Measurements from ENCODE around the gene DNAJB1. TPM values are rescaled to one million over a fixed set of nuclear protein-coding genes. Genes with fewer than 3 reads are reported as not detected.
"Not testable (repeated sequence)": the region's sequence is repeated elsewhere in the genome, so short reads cannot be mapped to it uniquely, and the experiment has no call there.

The DNAJB1 gene
- total RNA-seq, 2 experiments from 2014 or later, result 93.8 to 95.8 TPM

DNA sequence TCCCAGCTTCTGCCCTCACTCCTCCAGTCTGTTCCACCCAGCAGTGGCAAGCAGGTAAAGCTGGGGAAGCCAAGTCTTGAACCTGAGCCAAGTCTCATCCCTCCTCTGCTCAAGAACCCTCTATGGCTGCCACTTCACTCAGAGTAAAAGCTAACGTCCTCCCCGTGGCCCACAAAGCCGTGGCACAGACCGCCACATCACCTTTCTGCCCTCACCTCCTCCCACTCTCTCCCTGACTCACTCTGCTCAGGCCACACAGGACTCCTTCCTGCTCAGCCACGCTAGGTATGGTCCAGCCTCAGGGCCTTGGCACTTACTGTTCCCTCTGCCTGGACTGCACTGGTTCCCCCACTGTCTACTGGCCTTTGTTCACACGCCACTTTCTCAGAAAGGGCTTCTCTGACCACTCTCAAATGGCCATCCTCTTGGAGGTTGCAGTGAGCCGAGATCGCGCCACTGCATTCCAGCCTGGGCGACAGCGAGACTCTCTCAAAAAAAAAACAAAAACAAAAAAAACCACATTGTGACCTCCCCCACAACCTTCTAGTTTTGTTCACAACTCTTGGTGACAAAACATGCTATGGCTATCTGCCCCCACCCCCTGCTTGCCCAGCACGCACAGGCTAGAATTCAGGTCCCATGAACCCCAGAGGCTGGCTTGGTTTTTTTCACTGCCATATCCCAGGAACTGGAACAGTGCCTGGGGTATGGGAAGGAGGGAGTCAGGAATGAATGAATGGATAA lies 37.9 kb upstream of the DNAJB1 start:
- POLR2A ChIA-PET, result interaction anchor here (0.6 kb wide), 1 partner anchor 22 kb away, joined by 7 read pairs; no protein-coding TSS in a partner anchor
- CTCF ChIA-PET, result interaction anchor here (0.6 to 2.7 kb wide), 18 partner anchors 8 to 903 kb away, joined by 3 to 13 read pairs (median 4); no protein-coding TSS in a partner anchor

DNA sequence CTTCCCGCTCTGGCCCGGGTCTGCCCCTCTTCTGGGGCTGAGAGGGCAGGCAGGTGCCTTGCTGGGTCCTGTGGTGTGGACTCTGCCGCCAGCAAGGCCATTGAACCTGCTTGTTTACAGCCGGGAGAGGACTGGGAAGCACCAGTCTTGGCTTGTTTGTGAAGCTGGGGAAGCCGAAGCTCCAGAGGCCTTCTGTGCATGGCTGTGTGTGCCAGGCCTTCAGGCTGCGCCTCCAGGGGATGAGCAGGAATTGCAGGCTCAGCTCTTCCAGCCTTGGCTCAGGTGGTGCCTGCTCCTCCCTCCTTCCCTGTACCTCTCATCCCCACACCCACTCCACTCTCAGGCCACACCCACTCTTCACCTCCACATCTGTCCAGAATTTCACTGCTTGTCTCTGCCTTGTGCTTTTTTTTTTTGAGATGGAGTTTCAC lies 36.2 kb upstream of the DNAJB1 start:
- CTCF ChIA-PET, result interaction anchor here (0.6 to 0.7 kb wide), 2 partner anchors 23 to 301 kb away, joined by 3 read pairs; no protein-coding TSS in a partner anchor
- POLR2A ChIA-PET, result interaction anchor here (0.6 to 0.7 kb wide), 2 partner anchors 22 to 129 kb away, joined by 3 to 6 read pairs; no protein-coding TSS in a partner anchor

DNA sequence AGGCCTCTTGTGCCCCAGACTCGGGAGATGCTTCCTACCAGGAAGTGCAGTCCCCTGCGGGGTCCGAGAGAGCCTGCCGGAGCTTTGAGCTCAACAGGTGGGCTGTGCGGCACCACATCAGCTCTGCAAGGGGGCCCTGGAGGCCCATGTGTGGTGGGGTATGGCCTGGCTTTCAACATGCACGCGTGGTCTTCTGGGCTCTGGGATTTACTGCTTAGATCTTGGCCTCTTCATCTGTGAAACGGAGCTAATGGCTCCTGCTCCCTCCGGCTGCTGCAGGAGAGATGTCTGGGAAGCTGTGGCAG lies 35.7 kb upstream of the DNAJB1 start:
- POLR2A ChIA-PET, result interaction anchor here (0.6 kb wide), 1 partner anchor 22 kb away, joined by 3 read pairs; no protein-coding TSS in a partner anchor
- CTCF ChIA-PET, result interaction anchor here (0.6 kb wide), 2 partner anchors 42 to 301 kb away, joined by 3 to 4 read pairs; no protein-coding TSS in a partner anchor

DNA sequence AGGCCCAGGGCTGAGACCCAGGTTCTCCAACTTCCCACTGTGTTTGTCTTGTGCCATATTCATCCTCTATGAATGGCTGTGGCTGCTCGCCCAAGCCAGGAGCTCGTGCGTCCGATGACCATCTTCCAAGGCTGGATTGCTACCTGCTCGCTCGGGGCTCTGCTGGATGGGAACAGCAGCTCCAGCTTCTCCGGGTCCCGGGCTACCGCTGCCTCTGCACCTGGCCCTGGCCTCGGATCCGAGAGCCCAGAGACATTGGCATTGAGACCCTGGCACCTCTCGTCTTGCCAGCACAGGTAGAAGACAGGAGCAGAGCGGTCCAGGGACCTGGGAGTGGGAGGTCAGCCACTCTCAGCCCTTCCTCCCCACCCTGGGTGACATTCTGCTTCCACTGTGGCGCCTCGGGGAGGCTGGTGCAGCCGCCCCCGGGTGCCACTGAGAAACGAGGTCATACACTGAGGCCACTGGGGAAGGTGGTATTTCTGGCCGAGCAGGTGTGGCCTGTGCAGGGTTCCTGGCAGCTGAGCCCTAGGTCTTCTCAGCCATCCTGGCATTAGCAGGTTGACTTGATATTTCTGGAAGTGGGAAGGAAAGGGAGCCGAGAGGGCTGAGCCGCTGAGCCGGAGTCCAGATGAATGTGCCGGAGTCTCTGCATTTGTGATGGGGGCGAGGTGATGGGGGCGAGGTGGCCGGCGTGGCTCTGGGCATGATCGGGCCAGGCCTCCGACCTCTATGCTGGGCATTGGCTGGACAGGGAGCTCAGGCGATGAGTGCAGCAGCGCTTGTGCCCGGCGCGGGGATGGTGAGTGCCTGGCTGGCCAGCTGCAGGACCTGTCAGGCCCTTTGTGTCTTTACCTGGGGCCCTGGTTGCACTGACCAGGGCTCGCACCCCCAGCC lies 35.1 kb upstream of the DNAJB1 start:
- CTCF ChIA-PET, result interaction anchor here (0.6 kb wide), 2 partner anchors 41 to 302 kb away, joined by 3 to 4 read pairs; no protein-coding TSS in a partner anchor
- POLR2A ChIA-PET, result no interaction called here

DNA sequence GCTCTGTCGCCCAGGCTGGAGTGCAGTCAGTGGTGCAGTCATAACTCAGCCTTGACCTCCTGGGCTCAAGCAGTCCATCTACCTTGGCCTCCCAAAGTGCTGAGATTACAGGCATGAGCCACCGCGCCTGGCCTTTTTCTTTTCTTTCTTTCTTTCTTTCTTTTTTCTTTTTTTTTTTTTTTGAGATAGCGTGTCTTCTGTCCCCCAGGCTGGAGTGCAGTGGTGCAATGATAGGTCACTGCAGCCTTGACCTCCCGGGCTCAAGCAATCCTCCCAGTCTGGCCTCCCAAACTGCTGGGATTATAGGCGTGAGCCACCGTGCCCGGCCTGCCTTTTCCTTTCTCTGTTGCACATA lies 33.8 kb upstream of the DNAJB1 start:
- CTCF ChIA-PET, POLR2A ChIA-PET: not testable (repeated sequence)

DNA sequence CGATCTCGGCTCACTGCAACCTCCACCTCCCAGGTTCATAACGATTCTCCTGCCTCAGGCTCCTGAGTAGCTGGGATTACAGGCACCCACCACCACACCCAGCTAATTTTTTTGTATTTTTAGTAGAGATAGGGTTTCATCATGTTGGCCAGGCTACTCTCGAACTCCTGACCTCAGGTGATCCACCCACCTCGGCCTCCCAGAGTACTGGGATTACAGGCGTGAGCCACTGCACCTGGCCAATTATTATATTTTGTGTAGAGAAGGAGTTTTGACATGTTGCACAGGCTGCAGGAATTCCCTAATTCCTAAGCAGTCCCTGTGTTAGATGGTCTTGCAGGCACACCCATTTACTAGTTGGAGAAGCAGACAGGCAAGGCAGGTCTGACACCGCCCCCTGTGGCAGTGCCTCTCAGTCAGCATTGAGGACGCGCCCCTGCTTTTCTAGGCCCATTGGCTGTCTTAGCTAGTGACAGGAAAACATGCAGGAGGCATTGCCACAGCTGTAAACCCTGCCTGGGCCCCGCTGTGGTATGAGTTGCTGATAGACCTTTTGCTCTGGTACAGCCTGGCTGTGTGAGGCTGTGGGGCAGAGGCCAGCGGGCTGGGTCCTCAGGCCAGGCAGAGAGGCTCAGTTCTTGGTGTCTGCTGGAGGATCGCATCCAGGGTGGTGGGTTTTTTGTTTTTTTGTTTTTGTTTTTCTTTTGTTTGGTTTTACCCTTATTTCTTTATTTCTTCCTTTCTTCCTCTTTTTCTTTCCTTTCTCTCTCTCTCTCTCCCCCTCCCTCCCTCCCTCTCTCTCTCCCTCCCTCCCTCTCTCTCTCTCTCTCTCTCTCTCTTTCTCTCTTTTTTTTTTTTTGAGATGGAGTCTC lies 33.2 kb upstream of the DNAJB1 start:
- CTCF ChIA-PET, result interaction anchor here (1.0 to 1.7 kb wide), 2 partner anchors 12 to 15 kb away, joined by 3 to 6 read pairs; no protein-coding TSS in a partner anchor
- POLR2A ChIA-PET, result not testable (repeated sequence)

DNA sequence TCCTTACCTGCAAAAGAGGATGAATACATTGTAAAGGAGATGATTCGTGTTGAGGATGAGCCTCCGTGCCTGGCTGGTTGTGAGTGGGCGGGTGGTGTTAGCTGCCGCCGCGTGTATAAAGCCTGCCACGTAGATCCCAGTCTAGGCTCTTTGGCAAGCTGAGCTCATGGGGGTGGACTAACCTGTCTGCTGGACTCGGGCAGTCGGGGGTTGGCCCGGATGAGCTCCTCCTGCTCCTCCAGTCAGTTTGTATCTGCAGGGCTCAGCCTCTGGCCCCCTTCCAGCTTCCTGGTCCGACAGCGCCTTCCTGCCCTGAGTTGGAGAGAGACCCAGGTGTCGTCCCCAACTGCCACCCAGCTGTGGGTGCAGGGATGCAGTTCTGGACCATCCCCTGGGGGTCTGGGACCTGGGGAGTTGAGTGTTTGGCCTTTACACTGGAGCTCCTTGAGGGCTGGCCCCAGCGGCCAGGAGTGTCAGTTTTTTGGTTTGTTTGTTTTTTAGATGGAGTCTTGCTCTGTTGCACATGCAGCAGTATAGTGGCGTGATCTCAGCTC lies 32.1 kb upstream of the DNAJB1 start:
- POLR2A ChIA-PET, result no interaction called here

DNA sequence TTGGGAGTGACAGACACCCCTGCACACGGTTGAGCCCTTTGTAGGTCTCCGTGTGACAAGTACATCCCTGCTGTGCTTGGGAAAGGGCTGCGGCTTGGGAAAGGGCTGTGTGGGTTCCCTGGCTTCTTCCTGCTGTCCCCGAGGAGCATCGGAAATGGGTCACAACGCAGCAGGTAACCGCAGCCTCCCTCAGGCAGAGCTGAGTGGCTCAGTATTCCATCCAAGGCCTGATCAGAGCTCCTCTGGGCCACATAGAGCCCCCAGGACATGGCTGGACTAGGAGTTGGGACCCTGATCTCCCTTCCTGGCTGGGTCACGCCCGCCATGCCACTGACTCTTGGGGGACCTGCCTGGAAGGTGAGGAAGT lies 27.5 kb upstream of the DNAJB1 start:
- CTCF ChIA-PET, result no interaction called here
- POLR2A ChIA-PET, result no interaction called here

More for the DNA sequence above, 32.1 kb upstream of the DNAJB1 start:
- CTCF ChIA-PET, result interaction anchor here (0.9 to 1.7 kb wide), 4 partner anchors 11 to 136 kb away, joined by 3 to 6 read pairs (median 4); no protein-coding TSS in a partner anchor

DNA sequence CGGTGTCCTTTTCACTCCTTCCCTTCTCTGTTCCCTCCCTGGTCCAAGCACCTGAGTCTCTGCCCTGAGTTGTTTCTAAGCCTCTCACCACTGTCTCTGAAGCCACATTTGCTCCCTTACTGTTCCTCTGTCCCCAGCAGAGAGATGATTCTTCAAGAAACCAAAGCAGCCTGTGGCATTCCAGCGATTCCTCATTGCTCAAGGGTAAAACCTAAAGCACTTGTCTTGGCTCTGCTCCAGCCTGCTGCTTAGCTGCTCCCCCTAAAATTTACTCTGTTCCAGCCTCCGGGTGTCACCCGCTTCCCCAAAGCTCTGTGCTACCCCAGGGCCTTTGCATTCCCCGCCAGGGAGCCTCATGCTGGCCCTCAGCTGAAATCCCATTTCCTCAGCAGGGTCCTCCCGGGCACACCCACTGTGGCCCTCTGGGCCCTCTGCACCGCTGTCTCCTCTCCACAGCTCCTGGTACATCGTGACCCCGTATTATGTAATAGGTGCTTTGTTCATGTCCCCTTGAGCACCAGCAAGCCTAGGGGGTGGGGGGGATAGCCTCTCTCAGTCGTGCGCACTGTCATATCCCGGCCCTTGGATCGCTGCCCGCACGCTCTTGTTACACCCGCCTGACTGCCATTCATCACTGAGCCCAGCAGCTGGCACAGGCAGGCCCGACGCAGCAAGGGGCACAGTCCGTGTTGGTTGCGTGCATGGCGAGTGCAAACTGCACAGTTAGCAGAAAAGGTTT lies 26.9 kb upstream of the DNAJB1 start:
- CTCF ChIA-PET, result interaction anchor here (1.1 to 2.4 kb wide), 2 partner anchors 12 to 62 kb away, joined by 5 to 7 read pairs; no protein-coding TSS in a partner anchor
- POLR2A ChIA-PET, result no interaction called here

DNA sequence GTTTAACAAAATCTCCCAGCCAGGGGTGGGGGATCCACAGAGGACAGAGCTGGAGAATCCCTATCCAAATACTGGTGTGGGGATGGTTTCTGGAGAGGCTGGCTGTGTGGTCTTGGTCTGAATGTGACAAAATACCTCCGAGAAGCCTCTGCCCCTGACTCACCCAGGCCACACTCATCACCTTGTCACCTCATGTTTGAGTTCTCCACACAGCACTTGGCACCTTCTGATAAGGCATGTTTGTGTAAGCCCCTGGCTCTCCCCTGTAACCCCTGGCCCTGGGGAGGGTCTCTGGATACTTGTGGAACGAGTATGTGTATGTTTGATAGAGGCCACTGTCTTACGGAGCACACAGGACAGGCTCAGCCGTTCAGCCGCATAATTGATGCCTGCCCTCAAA lies 25.9 kb upstream of the DNAJB1 start:
- POLR2A ChIA-PET, result no interaction called here
- CTCF ChIA-PET, result interaction anchor here (2.4 kb wide), 1 partner anchor 13 kb away, joined by 7 read pairs; no protein-coding TSS in a partner anchor

DNA sequence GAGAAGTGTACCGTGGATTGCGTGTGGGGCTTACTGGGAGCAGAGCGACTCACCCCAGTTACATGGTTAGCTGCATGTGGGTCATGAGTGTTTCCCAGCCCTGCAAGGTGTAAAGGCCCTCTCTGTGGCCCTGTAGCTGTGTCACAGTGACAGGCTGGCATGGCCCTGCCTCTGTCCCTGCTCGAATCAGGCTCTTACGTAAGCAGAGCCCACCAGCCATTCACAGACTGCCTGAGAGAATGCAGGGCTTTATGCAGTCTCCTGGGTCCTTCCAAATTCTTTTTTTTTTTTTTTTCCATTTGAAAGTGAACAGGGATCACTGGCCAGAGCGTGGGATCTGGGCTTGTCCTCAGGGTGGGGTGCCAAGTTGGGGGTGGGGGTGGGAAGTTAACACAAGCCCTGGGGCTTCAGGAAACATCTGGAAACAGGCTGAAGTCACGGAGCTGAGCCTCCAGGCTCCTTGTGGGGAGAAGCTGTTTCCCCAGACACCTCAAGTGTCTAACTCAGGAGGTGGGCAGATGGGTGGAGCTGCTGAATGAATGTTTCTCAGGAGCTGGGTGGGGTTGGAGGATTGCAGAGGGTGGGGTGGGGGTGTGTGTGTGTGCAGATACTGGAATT lies 24.6 kb upstream of the DNAJB1 start:
- ChIA-PET POLR2A (interaction anchor here (0.6 kb wide), 1 partner anchor 24 kb away, joined by 4 read pairs; no protein-coding TSS in a partner anchor), CTCF (interaction anchor here (0.7 to 2.4 kb wide), 2 partner anchors 14 to 131 kb away, joined by 4 to 7 read pairs; no protein-coding TSS in a partner anchor)

DNA sequence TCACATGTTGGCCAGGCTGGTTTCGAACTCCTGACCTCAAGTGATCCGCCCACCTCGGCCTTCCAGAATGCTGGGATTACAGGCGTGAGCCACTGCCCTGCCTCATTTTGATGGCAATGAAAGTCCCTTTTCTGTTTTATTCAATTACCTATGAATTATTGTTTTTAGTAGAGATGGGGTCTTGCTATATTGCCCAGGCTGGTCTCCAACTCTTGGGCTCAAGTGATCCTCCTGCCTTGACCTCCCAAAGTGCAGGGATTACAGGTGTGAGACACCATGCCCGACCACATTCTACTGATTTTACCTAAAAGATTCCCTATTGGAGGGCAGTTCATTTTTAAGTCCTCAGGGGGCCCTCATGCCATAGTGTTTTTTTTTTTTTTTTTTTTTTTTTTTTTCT lies 23.8 kb upstream of the DNAJB1 start:
- POLR2A ChIA-PET, result interaction anchor here (0.6 kb wide), 1 partner anchor 23 kb away, joined by 4 read pairs; no protein-coding TSS in a partner anchor
- CTCF ChIA-PET, result interaction anchor here (0.7 kb wide), 2 partner anchors 131 to 159 kb away, joined by 3 to 4 read pairs; no protein-coding TSS in a partner anchor

DNA sequence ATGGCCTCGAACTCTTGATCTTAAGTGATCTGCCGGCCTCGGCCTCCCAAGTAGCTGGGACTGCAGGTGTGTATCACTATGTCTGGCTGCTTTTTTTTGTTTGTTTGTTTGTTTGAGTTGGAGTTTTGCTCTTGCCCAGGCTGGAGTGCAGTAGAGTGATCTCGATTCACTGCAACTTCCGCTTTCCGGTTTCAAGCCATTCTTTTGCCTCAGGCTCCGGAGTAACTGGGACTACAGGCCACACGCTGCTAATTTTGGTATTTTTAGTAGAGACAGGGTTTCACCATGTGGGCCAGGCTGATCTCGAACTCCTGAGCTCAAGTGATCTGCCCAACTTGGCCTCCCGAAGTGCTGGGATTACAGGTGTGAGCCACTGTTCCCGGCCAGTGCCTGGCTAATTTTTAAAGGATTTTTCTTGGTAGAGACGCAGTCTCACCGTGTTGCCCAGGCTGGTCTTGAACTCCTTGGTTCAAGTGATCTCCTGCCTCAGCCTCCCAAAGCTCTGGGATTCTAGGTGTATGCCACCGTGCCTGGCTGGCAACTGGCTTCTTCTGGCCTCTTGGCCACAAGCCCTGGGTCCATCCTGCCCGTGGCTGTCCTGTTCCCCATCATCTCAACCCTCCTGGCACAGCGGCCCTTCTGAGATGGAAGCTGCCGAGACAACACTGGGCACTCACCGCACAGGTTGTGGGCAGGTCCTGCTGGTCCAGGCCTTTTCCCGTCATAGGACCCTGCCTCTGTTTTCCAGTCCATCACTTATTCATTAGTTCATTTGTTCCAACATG lies 22.7 kb upstream of the DNAJB1 start:
- CTCF ChIA-PET, result no interaction called here
- POLR2A ChIA-PET, result no interaction called here

DNA sequence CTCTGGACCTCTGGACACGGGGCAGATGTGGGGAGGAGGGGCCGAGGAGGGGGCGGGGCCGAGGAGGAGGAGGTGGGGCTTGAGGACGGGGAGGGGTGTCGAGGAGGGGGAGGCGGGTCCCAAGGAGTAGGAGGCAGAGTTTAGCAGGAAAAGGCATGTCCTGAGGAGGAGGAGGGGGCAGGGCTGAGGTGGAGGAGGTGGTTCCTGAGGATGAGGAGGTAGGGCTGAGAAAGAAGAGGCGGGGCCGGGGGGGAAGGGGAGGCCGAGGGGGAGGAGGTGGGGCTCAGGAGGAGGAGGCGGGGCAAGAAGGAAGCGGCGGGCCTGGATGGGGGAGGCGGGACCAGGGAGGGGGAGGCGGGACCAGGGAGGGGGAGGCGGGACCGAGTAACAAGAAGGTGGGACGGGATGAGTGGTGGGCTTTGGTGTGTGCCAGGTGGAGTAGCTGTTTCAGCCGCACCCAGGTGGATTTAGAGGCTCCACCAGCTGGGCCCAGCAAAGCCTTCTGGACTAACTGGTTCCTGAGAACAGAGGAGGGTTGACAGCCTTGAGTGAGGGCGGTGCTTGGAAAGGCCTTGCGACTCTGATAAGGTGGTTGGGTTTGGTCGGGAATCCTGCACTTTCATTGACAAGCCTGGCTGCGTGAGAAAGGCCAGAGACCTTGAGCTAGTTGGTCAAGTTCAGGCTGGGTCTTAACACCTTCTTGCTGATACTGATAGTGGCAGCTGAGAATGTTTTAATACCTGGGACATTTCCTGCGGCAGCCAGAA lies 18.9 kb upstream of the DNAJB1 start:
- POLR2A ChIA-PET, result interaction anchor here (0.6 to 0.8 kb wide), 2 partner anchors 29 to 178 kb away, joined by 5 read pairs; no protein-coding TSS in a partner anchor
- CTCF ChIA-PET, result interaction anchor here (0.7 to 1.6 kb wide), 4 partner anchors 14 to 741 kb away, joined by 3 read pairs; no protein-coding TSS in a partner anchor

DNA sequence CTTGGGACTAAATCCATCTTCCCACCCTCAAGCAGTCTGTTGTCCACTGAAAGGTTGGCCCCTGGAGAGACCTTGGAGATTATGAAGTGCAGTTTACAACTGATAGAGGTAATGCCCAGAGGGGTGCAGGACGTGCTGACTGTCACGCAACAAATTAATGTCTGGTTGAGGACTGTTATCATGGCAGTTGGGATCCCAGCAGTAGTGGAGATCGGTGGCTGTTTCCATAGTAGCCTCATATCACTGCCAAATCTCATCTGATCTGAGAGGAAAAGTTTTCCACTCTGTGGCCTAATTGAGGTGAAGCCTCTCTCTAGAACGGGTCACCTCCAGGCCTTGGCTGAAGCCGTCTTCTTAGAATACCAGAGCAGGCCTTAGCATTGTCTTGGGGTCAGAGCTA lies 15.3 kb upstream of the DNAJB1 start:
- ChIA-PET CTCF (interaction anchor here (0.6 to 1.0 kb wide), 2 partner anchors 256 to 558 kb away, joined by 3 read pairs; no protein-coding TSS in a partner anchor), POLR2A (no interaction called here)

DNA sequence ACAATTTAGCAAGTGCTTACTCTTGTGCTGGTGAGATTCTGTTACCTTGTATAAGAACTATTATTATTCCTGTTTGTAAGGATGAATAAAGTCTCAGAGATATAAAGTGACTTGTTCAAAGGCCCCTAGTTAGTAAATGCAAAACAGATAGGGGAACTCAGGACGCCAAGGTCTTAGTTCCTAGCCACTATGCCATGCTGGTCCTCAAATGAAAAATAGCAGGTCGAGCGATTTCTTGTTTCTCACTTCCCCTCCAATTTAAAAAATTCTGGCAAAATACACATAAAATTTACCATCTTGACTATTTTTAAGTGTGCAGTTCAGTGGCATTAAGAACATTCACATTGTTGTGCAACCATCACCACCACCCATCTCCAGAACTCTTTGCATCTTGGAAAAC lies 12.3 kb upstream of the DNAJB1 start:
- POLR2A ChIA-PET, result interaction anchor here (0.7 kb wide), 1 partner anchor 64 kb away, joined by 4 read pairs; no protein-coding TSS in a partner anchor

More for the DNA sequence above, 12.3 kb upstream of the DNAJB1 start:
- CTCF ChIA-PET, result interaction anchor here (0.5 kb wide), 1 partner anchor 8 kb away, joined by 3 read pairs; no protein-coding TSS in a partner anchor

Data from activated CD8-positive, alpha-beta memory T cell treated with anti-CD3 and anti-CD28 coated beads for 36 hours (primary cell).